Neutrophil (primary cell): Measurements from ENCODE around the gene ROPN1.
"Not testable (repeated sequence)": the region's sequence is repeated elsewhere in the genome, so short reads cannot be mapped to it uniquely, and the experiment has no call there.

Source experiments
- H3K27ac ChIP-seq: fragments of 200-600 bp; sonication (generic); 2 replicates; pipeline ENCODE4 v1.5.1; 2016; ENCODE audit warnings: mild to moderate bottlenecking, moderate library complexity
- H3K27me3 ChIP-seq: fragments of 200-600 bp; sonication (generic); 2 replicates; pipeline ENCODE4 v1.6.0; 2016; ENCODE audit warnings: mild to moderate bottlenecking
- H3K36me3 ChIP-seq: fragments of 200-600 bp; sonication (generic); 2 replicates; pipeline ENCODE4 v1.5.1; 2017
- H3K4me1 ChIP-seq, 2 experiments: fragments of 200-600 bp in 1 of 2; sonication (generic) in 1 of 2; 1 replicate in 1 of 2; 2 replicates in 1 of 2; pipeline versions ENCODE4 v1.5.1 to v1.6.1; 2013 to 2016; ENCODE audit warnings: low read depth in 1 of 2, low read length in 1 of 2, mild to moderate bottlenecking in 1 of 2, moderate library complexity in 1 of 2; ENCODE audit not compliant: control insufficient read depth in 1 of 2, insufficient read depth in 1 of 2
- H3K4me3 ChIP-seq, 2 experiments: fragments of 200-600 bp in 1 of 2; sonication (generic) in 1 of 2; 1 replicate in 1 of 2; 2 replicates in 1 of 2; pipeline ENCODE4 v1.5.1; 2013 to 2016; ENCODE audit warnings: low read depth in 1 of 2, low read length in 1 of 2, mild to moderate bottlenecking in 1 of 2, moderate library complexity in 1 of 2
- H3K9me3 ChIP-seq: fragments of 200-600 bp; sonication (generic); 2 replicates; pipeline ENCODE4 v1.5.1; 2016
- TF ChIP-seq, protein P1 (sequence below): fragments of 200-600 bp; sonication (generic); IDR thresholded peaks from 2 replicates; pipeline ENCODE4 v1.5.1; 2016; ENCODE audit warnings: antibody characterized with exemption

The ROPN1 gene

DNA sequence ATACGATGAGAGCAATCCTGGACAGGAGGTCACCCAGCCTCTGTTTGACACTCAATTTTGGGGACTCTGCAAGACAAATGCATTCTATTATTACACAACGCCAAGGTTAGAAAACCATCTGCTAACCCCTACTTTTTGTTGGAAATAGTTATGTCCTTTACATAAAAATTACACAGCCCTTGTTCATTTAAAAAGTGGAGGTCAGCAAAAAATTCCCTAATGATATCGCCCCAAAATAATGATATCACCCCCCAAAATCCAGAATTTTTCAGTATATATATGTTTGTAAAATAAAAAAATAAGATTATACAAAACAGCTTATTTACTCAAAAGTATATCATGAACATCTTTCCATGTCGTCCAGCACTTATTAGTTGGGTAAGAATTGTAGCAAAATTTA, 11.4 kb downstream of the ROPN1 start:
- Histone ChIP-seq H3K9me3 (no peaks in the 10 kb centered on the region), H3K36me3 (no peaks in the 10 kb centered on the region), H3K27ac (no peak overlapping the region), H3K4me3 (no peak overlapping the region), H3K27me3 (peaks cover 55% of the 10 kb centered on the region), H3K4me1 (no peaks in the 10 kb centered on the region)
- TF ChIP-seq, protein P1, sequence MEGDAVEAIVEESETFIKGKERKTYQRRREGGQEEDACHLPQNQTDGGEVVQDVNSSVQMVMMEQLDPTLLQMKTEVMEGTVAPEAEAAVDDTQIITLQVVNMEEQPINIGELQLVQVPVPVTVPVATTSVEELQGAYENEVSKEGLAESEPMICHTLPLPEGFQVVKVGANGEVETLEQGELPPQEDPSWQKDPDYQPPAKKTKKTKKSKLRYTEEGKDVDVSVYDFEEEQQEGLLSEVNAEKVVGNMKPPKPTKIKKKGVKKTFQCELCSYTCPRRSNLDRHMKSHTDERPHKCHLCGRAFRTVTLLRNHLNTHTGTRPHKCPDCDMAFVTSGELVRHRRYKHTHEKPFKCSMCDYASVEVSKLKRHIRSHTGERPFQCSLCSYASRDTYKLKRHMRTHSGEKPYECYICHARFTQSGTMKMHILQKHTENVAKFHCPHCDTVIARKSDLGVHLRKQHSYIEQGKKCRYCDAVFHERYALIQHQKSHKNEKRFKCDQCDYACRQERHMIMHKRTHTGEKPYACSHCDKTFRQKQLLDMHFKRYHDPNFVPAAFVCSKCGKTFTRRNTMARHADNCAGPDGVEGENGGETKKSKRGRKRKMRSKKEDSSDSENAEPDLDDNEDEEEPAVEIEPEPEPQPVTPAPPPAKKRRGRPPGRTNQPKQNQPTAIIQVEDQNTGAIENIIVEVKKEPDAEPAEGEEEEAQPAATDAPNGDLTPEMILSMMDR, result no peak

DNA sequence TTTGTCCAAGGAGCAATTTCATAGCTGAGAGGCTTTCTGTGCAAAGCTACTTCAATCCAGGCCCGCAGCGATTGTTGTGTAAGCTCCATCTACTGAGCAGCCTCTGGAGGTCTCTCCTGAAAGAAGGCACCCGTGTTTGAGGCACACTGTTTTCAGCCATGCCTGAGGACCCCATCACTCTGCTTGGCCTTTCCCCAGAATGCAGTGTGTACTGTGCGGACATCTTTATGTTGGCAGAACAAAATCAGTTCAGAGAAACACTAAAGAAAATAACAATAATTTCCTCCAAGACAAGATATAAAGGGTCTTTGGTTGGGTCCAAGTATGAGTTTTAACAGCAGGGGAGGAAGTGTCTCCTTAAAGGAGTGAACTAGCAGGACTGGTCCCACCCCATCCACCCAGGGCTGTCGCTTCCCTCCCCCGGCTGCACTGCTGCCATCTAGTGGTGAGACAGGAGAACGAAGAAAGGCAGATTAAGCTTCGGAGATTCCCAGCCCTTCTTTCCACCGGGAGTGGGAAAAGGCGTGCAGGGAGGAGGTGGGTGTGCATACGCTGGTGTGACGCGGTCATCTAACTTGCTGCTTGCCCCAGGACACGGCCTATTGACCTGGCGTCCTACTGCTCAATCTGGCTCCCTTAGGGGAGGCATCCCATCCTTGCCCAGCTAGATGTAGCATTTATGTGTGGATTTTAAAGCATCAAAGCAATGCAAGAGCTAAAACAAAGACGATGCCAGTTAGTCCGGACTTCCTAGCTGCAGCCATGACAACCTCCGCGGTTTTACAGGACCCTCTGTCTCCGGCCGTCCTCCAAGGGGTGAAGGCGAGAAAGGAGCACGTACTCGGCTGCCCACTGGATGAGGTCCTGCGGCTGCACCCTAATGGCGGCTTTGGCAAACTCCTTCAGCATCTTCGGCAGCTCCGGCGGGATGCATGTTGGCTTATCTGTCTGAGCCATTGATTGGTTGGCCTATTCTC, 12.1 kb downstream of the ROPN1 start:
- TF ChIP-seq, protein P1, result peak; percentile 43
- not testable (repeated sequence) for H3K9me3 ChIP-seq, H3K27ac ChIP-seq, H3K36me3 ChIP-seq, H3K4me3 ChIP-seq, H3K4me1 ChIP-seq
- peaks cover 51% of the 10 kb centered on the region for H3K27me3 ChIP-seq

DNA sequence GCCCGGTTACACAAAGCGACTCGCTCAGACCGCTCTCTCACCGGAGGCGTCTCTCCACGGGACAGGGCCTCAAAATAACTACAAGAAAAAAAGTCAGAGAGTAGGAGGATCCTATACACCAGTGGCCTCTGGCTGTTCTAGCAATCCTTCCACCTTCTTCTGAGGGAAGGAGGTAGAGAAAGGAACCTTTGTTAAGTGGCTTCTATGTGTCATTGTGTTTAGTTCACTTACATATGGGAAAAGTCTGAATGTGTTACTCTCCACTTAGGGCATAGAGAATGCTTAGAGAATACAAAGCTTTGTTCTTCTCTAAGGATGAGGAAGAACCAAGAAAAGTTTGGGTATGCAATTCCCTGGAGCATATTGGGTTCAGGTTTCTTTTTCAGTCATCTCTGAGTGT, 15.0 kb downstream of the ROPN1 start:
- H3K36me3 ChIP-seq, H3K9me3 ChIP-seq, H3K4me1 ChIP-seq, H3K4me3 ChIP-seq, H3K27ac ChIP-seq: not testable (repeated sequence)
- peaks cover 25% of the 10 kb centered on the region for H3K27me3 ChIP-seq

DNA sequence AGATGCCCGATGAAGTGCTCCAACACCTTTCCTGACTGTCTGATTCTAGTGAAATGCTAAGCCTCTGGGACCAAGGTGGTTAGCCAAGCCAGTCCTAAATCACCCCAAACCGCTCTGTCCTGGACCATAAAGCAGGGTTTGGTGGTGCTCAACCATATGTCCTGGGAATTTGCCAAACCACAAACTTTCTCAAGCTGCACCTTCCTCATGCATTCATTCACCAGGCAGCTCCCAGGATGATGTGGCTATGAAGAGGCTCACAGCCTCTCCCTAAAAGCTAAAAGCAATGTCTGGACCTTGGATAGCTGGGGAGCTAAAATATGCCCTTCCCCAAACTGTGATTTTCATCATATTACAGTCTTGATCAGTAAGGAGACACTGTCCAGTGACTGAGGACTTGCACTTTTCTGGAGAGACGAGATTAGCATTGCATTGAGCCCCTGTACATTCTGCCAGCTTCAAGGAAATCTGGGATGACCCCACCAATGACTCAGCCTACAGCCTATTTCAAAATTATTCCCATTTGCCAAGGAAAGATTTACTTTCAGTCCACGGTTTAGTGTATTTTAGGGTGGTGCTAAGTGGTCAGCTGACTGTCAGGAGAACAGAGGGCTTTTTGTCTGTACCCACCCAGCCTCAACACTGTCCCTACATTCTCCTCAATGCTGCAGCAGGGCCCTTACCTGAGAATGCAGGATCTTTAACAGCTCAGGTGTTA, 15.6 kb downstream of the ROPN1 start:
- not testable (repeated sequence) for H3K4me3 ChIP-seq, H3K27ac ChIP-seq, H3K9me3 ChIP-seq, H3K4me1 ChIP-seq, H3K36me3 ChIP-seq
- peaks cover 25% of the 10 kb centered on the region for H3K27me3 ChIP-seq

DNA sequence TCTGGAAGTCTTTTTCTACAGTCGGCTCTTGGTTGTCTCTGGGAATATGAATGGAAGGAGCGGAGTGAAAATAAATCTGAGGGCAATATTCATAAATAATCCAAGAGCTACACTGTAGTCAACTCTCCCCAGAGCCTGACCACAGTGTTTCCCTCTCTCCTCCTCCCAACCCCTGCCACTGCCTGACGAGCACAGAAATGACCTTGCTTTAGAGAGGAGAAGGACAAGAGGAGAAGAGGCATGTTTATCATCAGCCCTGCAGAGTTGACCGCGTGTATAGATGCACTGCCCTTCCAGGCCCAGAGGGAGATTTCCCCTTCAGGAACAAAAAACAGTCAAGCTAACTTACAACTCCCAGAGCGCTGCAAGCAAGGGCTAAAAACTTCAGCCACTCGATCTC, 16.9 kb downstream of the ROPN1 start:
- not testable (repeated sequence) for H3K27ac ChIP-seq, H3K4me1 ChIP-seq, H3K9me3 ChIP-seq, H3K36me3 ChIP-seq, H3K4me3 ChIP-seq
- H3K27me3 ChIP-seq, result peaks cover 25% of the 10 kb centered on the region

DNA sequence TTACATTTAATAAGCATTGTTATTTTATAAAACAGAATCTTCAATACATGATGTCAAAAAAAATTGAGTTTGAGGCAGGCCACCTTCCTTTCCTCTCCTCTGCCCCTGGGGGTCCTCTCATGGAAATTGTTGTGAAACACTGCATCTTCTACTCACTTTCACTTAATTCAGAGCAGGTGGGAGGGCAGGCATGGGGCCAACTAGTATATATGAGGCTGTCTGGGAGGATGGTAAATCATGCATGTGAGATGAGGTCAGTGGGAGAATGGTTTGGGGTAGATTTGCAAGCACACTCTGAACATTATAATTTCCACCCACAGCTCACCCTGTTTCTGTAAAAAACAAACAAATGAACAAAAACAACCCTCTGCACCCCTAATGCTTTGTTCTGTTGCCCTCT, 20.5 kb downstream of the ROPN1 start:
- Histone ChIP-seq H3K27me3 (peaks cover 55% of the 10 kb centered on the region), H3K4me3 (no peak overlapping the region), H3K4me1 (no peaks in the 10 kb centered on the region), H3K9me3 (no peaks in the 10 kb centered on the region), H3K27ac (no peak overlapping the region), H3K36me3 (no peaks in the 10 kb centered on the region)
- TF ChIP-seq, protein P1, result no peak

DNA sequence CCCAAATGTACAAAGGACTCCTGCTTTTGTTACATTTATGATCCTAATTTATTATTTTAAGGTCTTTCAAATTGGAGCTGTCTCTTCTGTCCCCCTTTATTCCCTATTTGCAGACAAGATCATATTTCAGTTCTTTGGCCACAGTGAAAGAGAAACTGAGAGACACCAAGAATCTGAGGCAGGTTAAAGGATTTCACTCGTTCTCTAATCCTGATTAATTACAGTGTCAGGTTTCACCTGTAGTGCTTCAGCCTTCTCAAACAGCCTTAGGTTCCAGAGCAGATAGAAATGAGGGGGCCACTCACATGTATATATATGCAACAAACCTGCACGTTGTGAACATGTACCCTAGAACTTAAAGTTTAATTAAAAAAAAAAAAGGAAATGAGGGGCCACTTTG, 24.7 kb downstream of the ROPN1 start:
- not testable (repeated sequence) for H3K27ac ChIP-seq, H3K36me3 ChIP-seq, H3K4me3 ChIP-seq, H3K9me3 ChIP-seq, H3K4me1 ChIP-seq
- peaks cover 88% of the 10 kb centered on the region for H3K27me3 ChIP-seq

DNA sequence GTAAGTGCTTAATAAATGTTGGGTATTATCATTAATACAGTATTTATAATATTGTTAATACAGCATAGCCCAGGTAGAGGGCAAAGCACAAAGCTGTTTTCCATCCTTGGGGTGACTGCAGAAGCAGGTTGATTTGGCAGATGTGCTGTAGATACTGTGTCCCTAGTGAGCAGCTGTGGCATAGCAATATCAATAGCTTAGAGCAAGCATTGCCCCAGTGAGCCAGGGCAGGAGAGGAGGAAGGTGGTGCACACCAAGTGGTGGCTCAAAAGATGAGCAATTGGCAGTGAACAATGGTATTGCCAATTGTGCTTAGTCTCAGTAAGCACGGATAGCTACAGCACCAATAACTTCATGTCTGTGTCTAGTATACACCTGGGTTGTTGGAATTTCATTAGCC, 25.1 kb downstream of the ROPN1 start:
- H3K4me3 ChIP-seq, H3K9me3 ChIP-seq, H3K27ac ChIP-seq, H3K4me1 ChIP-seq, H3K36me3 ChIP-seq: not testable (repeated sequence)
- peaks cover 89% of the 10 kb centered on the region for H3K27me3 ChIP-seq

DNA sequence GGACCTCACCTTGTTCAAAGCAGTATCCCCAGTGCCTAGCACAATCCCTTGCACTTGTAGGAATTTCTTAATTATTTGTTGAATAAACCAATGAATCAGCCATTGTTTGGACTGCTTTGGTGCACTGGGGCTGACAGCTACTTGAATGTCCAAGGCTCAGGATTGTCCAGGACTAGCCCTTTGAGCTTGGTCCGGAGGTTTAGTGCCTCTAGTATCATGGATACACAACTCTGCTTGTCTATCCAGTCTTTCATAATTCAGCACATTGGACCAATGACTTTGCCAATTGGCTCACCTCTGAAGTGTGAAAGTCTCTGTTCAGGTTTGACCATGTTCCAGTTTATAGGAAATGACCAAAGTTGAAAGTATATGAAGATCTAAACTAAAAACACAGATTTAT, 27.1 kb downstream of the ROPN1 start:
- not testable (repeated sequence) for H3K9me3 ChIP-seq

More for the DNA sequence above, 27.1 kb downstream of the ROPN1 start:
- not testable (repeated sequence) for H3K4me3 ChIP-seq, H3K36me3 ChIP-seq, H3K27ac ChIP-seq
- Histone ChIP-seq H3K27me3 (peaks cover 75% of the 10 kb centered on the region), H3K4me1 (peaks cover 12 to 18% of the 10 kb centered on the region in 2 experiments)
